GM21381 (cell line): ENCODE results near the gene CPNE6.

Experiments used
- ATAC-seq: cut with Tn5 transposase; IDR thresholded peaks from one replicate; pipeline ENCODE4 v1.9.1; 2021; ENCODE audit warnings: mild to moderate bottlenecking, moderate library complexity; ENCODE audit not compliant: unreplicated experiment

The CPNE6 gene

GRCh38 chr14:24054324-24054641, 17.1 kb upstream of the CPNE6 start:
- ATAC-seq = no peak

- no peak for ATAC-seq
Observed at GRCh38 chr14:24054646-24055045, 16.7 kb upstream of the CPNE6 start.

GRCh38 chr14:24055971-24056799, 15.2 kb upstream of the CPNE6 start:
- no peak for ATAC-seq

GRCh38 chr14:24056800-24057184, 14.6 kb upstream of the CPNE6 start:
- no peak for ATAC-seq

GRCh38 chr14:24057271-24057670, 14.1 kb upstream of the CPNE6 start:
- ATAC-seq = no peak

DNA sequence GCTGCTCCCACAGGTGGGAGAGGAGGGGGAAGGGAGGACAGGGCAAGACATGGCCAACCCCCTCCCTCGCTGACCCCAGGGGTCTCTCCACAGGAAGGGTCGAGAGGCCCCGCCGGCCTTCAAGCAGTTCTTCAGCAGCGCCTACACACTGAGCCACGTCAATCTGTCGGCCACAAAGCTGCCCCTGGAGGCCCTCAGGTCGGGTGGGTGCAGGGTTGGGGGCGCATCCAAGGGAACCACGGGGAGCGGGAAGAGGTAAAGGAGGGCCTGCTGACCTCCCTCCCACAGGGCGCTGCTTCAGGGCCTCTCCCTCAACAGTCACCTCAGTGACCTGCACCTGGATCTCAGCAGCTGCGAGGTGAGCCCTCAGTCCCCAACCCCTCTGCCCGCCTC, 13.5 kb upstream of the CPNE6 start:
- no peak for ATAC-seq

DNA sequence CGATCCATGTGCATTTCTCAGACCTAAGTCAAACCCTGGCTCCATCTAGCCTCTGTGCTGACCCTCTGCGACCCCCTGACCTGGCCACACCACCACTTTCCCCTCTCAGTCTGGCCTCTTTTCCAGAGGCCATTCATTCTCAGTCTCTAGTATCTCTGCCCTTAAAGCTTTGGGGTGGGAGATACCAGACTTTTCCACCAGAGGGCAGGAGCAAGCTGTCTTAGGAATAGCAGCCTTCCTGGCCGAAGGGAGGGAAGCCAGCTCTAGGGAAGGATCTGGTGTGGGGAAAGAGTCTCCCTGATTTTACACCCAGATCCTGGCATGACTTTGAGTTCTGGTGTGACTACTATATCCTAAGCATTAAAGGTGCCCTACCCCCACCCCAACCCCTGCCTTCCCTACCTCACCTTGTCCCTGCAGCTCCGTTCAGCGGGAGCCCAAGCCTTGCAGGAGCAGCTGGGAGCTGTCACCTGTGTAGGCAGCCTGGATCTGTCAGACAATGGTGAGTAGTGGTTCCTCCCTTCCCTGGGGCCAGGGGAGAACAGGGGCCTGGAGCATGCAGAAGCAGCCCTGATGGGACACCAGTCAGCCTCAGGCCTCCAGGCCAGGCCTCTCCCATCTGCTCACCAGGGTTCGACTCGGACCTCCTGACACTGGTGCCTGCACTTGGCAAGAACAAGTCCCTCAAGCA, 13.0 kb upstream of the CPNE6 start:
- ATAC-seq = no peak

GRCh38 chr14:24058951-24059475, 12.3 kb upstream of the CPNE6 start:
- no peak for ATAC-seq

- ATAC-seq = no peak
Observed at GRCh38 chr14:24059841-24060388, 11.4 kb upstream of the CPNE6 start.

GRCh38 chr14:24060443-24060842, 10.9 kb upstream of the CPNE6 start:
- no peak for ATAC-seq

DNA sequence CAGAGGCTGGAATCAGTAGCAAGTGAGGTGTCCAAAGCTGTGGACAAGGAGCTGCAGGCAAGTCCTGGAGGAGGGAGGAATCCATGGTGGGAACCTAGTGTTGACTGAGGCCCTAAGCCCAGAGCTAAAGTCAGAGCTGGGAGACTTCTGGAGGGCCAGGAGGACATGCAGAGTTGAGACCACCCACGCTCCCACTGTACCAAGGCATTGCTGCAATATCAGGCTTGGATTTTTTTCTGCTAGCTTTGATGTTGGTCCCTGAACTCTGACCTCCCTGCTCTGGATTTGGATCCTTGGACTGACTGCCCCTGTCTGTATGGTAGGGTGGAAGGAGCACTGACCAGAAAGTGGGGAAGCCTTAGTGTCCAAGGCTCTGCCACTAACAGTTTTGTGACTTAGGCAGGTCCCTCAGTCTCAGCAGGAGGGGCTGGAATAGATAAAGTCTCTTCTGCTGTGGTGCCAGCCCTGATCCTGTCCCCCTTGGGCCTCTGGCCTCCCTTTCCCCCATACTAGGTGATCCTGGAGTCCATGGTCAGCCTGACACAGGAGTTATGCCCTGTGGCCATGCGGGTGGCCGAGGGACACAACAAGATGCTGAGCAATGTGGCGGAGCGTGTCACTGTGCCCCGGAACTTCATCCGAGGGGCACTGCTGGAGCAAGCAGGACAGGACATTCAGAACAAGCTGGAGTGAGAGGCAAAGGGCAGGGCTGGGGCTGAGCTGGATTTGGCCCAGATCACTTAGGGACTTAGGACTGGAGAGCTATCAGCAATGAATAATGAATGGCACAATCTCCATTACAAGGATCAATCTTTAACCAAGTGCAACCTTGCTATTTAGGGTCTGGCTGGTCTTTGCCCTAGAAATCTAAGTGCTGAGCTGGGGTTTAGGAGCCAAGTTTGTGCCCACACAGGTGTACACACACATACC, 10.1 kb upstream of the CPNE6 start:
- no peak for ATAC-seq

DNA sequence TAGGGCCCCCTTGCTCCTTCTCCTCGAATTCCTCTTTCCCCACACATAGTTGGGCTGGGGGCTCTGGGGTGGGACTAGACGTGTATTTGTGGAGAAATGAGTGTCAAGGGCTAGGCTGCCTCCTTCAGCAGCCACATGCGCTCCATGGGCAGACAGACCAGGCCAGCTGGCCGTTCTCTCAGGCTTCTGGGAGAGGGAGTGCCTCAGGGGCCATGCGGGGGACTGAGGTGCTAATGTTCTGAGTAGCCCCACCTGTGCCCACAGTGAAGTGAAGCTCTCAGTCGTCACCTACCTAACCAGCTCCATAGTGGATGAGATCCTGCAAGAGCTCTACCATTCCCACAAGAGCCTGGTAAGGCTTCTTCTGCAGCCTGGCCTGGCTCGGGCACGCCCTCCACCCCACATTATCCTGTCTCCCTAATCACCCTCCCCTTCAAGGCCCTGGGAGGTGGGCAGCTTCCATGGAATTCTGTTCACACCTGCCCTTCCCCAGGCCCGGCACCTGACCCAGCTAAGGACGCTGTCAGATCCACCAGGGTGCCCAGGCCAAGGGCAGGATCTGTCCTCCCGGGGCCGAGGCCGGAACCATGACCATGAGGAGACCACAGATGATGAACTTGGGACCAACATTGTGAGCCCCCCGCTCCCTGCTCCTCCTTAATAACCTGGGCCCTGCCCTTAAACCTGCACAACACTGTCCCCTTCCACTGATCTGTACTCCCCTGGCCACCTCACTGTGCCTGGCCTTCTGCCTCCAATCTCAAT, 9.0 kb upstream of the CPNE6 start:
- ATAC-seq = no peak

GRCh38 chr14:24063263-24063836, 8.0 kb upstream of the CPNE6 start:
- no peak for ATAC-seq

- no peak for ATAC-seq
Observed at GRCh38 chr14:24064091-24064795, 7.1 kb upstream of the CPNE6 start.

DNA sequence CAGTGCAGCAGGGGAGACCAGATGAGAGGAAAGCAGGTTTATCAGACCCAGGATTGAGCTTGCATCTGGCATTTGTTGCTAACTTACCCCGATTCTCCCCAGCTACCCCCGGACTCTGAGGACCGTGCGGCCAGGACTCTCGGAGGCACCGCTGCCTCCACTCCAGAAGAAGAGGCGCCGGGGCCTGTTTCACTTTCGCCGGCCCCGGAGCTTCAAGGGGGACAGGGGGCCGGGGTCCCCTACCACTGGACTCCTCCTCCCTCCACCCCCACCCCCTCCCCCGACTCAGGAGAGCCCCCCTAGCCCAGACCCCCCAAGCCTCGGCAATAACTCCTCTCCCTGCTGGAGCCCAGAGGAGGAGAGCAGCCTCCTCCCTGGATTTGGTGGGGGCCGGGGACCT, 6.5 kb upstream of the CPNE6 start:
- no peak for ATAC-seq

DNA sequence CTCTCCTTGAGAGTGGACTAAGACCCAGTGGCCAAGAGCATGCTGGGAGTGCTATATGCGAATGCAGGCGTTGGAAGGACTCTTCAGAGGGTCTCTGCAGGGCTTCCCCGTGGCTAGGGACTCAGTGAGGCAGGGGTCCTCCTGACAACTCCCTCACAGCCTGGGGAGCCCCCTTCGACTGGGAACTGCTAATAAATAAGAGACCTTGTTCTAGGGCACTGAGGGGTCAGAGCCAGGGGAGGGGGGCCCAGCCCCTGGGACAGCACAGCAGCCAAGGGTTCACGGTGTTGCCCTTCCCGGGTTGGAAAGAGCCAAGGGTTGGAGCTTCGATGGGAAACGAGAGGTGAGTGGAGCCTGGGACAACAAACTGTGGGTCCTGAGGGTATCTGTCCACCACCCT, 6.0 kb upstream of the CPNE6 start:
- no peak for ATAC-seq

GRCh38 chr14:24066496-24067132, 4.7 kb upstream of the CPNE6 start:
- no peak for ATAC-seq

DNA sequence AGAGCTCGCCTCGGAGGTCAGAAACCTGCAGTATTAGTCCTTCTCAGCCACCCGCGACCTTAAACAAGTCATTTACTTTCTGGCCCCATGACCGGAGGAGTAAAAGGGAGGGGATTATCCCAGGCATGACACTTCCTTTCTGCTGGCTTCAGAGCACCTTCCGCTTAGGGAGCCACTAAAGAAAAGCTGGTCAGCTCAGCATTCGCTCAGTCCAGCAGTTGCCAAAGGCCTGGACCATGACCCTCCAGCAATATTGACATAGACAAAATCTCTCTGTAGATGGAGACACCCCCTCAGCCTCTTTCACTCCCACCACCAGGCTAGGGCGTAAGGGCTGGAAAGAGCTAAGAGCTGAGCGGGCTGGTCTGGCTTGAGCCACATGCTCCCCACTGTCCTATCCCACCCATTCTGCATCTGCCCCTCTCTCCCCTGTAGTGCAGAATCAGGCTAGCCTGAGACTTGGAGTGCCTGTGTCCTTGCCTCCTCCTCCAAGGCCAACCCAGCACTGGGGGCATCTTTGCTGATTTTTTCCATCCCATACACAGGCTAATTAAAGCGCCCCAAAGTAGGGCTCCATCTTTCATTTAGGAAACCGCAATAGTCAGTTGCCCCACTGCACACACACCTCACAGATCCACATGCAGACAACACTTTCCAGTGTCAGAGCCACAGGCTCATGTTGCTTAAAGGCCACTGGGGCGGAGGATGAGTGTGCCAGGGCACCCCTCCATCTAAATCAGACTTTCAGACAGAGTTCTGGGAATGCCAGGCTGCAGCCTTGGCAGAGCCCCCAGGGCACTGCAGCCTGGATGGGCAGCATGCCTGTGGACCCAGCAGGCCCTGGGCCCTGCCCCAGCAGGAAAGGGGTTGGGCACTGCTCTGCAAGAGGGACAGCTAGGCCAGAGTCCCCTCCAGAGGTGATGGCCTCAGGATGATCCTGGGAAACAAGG, 4.0 kb upstream of the CPNE6 start:
- ATAC-seq = no peak
